Measurements from ENCODE around the gene CAMTA1.

The CAMTA1 gene

DNA sequence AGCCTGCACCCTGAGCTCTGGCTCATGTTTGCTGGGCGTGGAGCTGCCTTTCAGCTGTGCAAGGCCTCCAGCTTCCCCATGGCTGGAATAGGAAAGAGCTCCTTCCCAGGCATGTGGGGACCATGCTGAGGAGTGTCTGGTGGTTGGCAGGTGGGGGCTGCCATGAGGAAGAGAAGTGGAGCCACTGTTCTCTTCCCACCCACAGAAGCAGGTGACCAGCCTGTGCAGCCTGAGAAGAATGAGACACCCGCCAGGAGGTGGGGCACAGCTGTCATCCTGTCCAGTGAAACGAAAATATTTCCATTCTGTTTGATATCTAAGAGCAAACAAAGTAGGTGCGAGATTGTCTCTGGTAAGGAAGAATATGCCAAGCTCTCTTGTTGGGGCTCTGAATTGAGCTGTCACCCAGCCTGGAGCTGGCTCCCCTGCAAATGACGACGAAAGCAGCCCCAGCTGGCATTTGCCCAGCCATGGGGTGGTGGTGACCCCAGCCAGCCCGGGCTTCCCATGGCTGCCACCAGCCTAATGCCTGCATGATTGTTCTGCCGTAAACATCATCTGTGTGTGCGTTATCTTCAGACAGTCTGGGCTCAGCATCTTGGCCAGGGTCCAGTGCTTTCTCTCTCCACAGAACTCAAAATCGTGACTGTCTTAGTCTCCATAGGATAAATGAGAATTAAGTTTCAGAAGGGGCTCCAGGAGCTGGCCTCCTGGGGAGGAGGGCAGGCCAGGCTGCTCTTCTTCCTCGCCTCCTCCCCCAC, 556.1 kb downstream of the CAMTA1 start:
- no peak for TF ChIP-seq EZH2phosphoT487 (IDR thresholded peaks at IDR 0.05; ENCODE audit: low read length)
- TF ChIP-seq, protein P1, sequence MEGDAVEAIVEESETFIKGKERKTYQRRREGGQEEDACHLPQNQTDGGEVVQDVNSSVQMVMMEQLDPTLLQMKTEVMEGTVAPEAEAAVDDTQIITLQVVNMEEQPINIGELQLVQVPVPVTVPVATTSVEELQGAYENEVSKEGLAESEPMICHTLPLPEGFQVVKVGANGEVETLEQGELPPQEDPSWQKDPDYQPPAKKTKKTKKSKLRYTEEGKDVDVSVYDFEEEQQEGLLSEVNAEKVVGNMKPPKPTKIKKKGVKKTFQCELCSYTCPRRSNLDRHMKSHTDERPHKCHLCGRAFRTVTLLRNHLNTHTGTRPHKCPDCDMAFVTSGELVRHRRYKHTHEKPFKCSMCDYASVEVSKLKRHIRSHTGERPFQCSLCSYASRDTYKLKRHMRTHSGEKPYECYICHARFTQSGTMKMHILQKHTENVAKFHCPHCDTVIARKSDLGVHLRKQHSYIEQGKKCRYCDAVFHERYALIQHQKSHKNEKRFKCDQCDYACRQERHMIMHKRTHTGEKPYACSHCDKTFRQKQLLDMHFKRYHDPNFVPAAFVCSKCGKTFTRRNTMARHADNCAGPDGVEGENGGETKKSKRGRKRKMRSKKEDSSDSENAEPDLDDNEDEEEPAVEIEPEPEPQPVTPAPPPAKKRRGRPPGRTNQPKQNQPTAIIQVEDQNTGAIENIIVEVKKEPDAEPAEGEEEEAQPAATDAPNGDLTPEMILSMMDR (IDR thresholded peaks at IDR 0.05; ENCODE audit: low read length): no peak
- Histone ChIP-seq H3K27ac (ENCODE audit: low read length) (no peak overlapping the region), H4K20me1 (ENCODE audit: insufficient read depth, low read length) (no peaks in the 10 kb centered on the region), H3K9me2 (replicated peaks; ENCODE audit: insufficient read depth, low read length) (no peaks in the 10 kb centered on the region), H3F3A (ENCODE audit: insufficient read depth, low read length) (no peaks in the 10 kb centered on the region), H3K4me2 (ENCODE audit: low read depth, low read length) (no peak overlapping the region), H3K4me3 (ENCODE audit: low read length) (no peak overlapping the region), H3K9ac (ENCODE audit: low read length) (no peak overlapping the region), H3K9me3 (replicated peaks; ENCODE audit: insufficient read depth, low read length) (no peaks in the 10 kb centered on the region), H3K4me1 (ENCODE audit: low read length) (no peaks in the 10 kb centered on the region), H2AFZ (ENCODE audit: low read length) (no peak overlapping the region), H3K36me3 (replicated peaks; ENCODE audit: insufficient read depth, low read length) (no peaks in the 10 kb centered on the region), H3K27me3 (replicated peaks; ENCODE audit: insufficient read depth, low read length) (peaks cover 83% of the 10 kb centered on the region), H3K79me2 (ENCODE audit: low read length) (no peaks in the 10 kb centered on the region)
- no peak for DNase-seq

DNA sequence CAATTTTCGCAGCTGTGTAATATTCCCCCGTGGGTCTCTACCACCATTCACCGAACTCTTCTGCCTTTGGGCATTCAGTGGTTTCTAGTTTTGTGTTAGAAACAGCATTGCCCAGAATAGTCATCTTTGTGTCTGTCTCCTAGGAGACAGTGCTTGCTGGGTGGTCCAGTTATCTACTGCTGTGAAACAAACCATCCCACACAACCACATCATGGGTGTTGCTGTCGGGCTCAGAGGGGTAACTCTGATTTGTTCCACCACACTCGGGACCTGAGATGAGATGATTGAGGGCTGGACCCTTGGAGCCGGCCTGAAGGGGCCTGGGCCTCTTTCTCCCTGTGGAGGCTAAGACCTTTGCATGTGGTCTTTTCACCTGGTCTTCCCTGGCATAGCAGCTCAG, 558.6 kb downstream of the CAMTA1 start:
- Histone ChIP-seq H3K4me2 (ENCODE audit: low read depth, low read length) (no peak overlapping the region), H3K9ac (ENCODE audit: low read length) (no peak overlapping the region), H4K20me1 (ENCODE audit: insufficient read depth, low read length) (no peaks in the 10 kb centered on the region), H3K27ac (ENCODE audit: low read length) (no peak overlapping the region), H3K9me3 (replicated peaks; ENCODE audit: insufficient read depth, low read length) (no peaks in the 10 kb centered on the region), H3K27me3 (replicated peaks; ENCODE audit: insufficient read depth, low read length) (peaks cover 86% of the 10 kb centered on the region), H3F3A (ENCODE audit: insufficient read depth, low read length) (no peaks in the 10 kb centered on the region), H3K9me2 (replicated peaks; ENCODE audit: insufficient read depth, low read length) (no peaks in the 10 kb centered on the region), H2AFZ (ENCODE audit: low read length) (no peak overlapping the region), H3K4me1 (ENCODE audit: low read length) (no peaks in the 10 kb centered on the region), H3K4me3 (ENCODE audit: low read length) (no peak overlapping the region), H3K36me3 (replicated peaks; ENCODE audit: insufficient read depth, low read length) (no peaks in the 10 kb centered on the region), H3K79me2 (ENCODE audit: low read length) (no peaks in the 10 kb centered on the region)
- TF ChIP-seq, protein P1 (IDR thresholded peaks at IDR 0.05; ENCODE audit: low read length): no peak
- TF ChIP-seq EZH2 (optimal IDR thresholded peaks at IDR 0.05; ENCODE audit: low read depth, low read length) (no peak), EZH2phosphoT487 (IDR thresholded peaks at IDR 0.05; ENCODE audit: low read length) (no peak)
- DNase-seq: no peak

DNA sequence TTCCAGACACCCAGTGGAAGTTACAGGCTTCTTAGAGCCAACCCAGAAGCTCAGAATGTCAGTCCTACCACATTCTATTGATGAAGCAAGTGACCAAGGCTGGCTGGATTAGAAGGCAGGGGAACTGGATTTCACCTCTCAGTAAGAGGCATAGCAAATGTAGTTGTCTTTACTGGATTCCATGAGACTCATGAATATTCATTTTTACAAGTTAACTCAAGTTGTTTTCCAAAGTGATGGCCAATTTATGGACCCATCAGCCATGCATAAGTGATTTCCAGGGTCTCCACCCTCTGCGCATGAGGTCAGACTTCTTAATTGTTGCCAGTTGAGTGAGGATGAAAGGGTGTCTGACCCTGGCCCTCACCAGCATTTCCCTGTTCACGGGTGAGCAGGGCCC, 559.0 kb downstream of the CAMTA1 start:
- no peak overlapping the region for H3K9ac ChIP-seq (ENCODE audit: low read length)
- no peaks in the 10 kb centered on the region for H4K20me1 ChIP-seq (ENCODE audit: insufficient read depth, low read length)
- no peaks in the 10 kb centered on the region for H3F3A ChIP-seq (ENCODE audit: insufficient read depth, low read length)

More for the DNA sequence above, 559.0 kb downstream of the CAMTA1 start:
- Histone ChIP-seq H3K27me3 (replicated peaks; ENCODE audit: insufficient read depth, low read length) (peaks cover 86% of the 10 kb centered on the region), H3K27ac (ENCODE audit: low read length) (no peak overlapping the region), H3K9me3 (replicated peaks; ENCODE audit: insufficient read depth, low read length) (no peaks in the 10 kb centered on the region), H3K79me2 (ENCODE audit: low read length) (no peaks in the 10 kb centered on the region), H3K4me2 (ENCODE audit: low read depth, low read length) (no peak overlapping the region), H3K4me1 (ENCODE audit: low read length) (no peaks in the 10 kb centered on the region), H3K4me3 (ENCODE audit: low read length) (no peak overlapping the region), H2AFZ (ENCODE audit: low read length) (no peak overlapping the region), H3K36me3 (replicated peaks; ENCODE audit: insufficient read depth, low read length) (no peaks in the 10 kb centered on the region), H3K9me2 (replicated peaks; ENCODE audit: insufficient read depth, low read length) (no peaks in the 10 kb centered on the region)
- no peak for DNase-seq
- TF ChIP-seq EZH2phosphoT487 (IDR thresholded peaks at IDR 0.05; ENCODE audit: low read length): no peak
- TF ChIP-seq, protein P1 (IDR thresholded peaks at IDR 0.05; ENCODE audit: low read length): no peak
- TF ChIP-seq EZH2 (optimal IDR thresholded peaks at IDR 0.05; ENCODE audit: low read depth, low read length): no peak
